Small intestine (tissue), 7 donors: ENCODE results near the gene LRRC28. TPM values are rescaled to one million over a fixed set of nuclear protein-coding genes. Genes with fewer than 3 reads are reported as not detected.
A peak's percentile ranks its signal among the peaks of the same experiment; 100 is the strongest.
"Not testable (repeated sequence)": the region's sequence is repeated elsewhere in the genome, so short reads cannot be mapped to it uniquely, and the experiment has no call there.

Experiments
- DNase-seq, 2 donors: peaks; one replicate each; pipeline versions ENCODE4 v3.0.0 to v3.0.0-alpha.2; 2013
- FAIRE-seq: peaks from 2 replicates; lab custom pipeline; 2012; peaks lifted over from hg19 to GRCh38; lab: Jason Lieb, UNC
- H3K27ac ChIP-seq, 3 donors: one replicate each; pipeline ENCODE4 v1.5.1; 2013; ENCODE audit warnings: low read length in 2 of 3, mild to moderate bottlenecking in 2 of 3, control low read depth in 1 of 3, inconsistent platforms in 1 of 3, low read depth in 1 of 3, moderate library complexity in 1 of 3
- H3K27me3 ChIP-seq, 3 donors: one replicate each; pipeline ENCODE4 v1.6.1; 2013; ENCODE audit warnings: low read length in 3 of 3, inconsistent platforms in 1 of 3; ENCODE audit not compliant: control insufficient read depth in 3 of 3, insufficient read depth in 3 of 3
- H3K36me3 ChIP-seq, 3 donors: one replicate each; pipeline ENCODE4 v1.6.1; 2013; ENCODE audit warnings: low read length in 3 of 3, inconsistent platforms in 1 of 3, low read depth in 1 of 3, mild to moderate bottlenecking in 1 of 3, moderate library complexity in 1 of 3; ENCODE audit not compliant: control insufficient read depth in 3 of 3, insufficient read depth in 2 of 3
- H3K4me1 ChIP-seq, 3 donors: one replicate each; pipeline ENCODE4 v1.6.1; 2013; ENCODE audit warnings: low read length in 2 of 3, inconsistent platforms in 1 of 3, low read depth in 1 of 3, mild to moderate bottlenecking in 1 of 3, moderate library complexity in 1 of 3; ENCODE audit not compliant: control insufficient read depth in 3 of 3, insufficient read depth in 2 of 3
- H3K4me3 ChIP-seq, 3 donors: one replicate each; pipeline ENCODE4 v1.5.1; 2013; ENCODE audit warnings: low read length in 3 of 3, control low read depth in 1 of 3, inconsistent platforms in 1 of 3, low read depth in 1 of 3, mild to moderate bottlenecking in 1 of 3, moderate library complexity in 1 of 3
- H3K9me3 ChIP-seq, 2 donors: one replicate each; pipeline ENCODE4 v1.6.1; 2013; ENCODE audit warnings: low read depth in 1 of 2, low read length in 1 of 2; ENCODE audit not compliant: control insufficient read depth in 2 of 2, insufficient read depth in 1 of 2
- WGBS, 3 donors: extraction: QIAGEN DNeasy Blood & Tissue Kit; methylation state at CpG; one replicate each; pipeline ENCODE4 v1.1.7; 2013; 5-methylcytosine and 5-hydroxymethylcytosine counted together
- polyA plus RNA-seq, 4 donors: library from polyadenylated mRNA; stranded (reverse) in 3 of 4; unstranded in 1 of 4; fragments of 200-250 nt in 3 of 4; fragments of 120-200 nt in 1 of 4; gene quantifications; one replicate each; pipeline versions ENCODE4 v1.2.1 to v1.2.3, GENCODE V29; 2013
- donor health status: healthy with polysubstance abuse.
- donor health status: control.
- donor health status: control.
- donor health status: Bipolar disorder and iron deficiency.
- donor health status: healthy.

Gene LRRC28
- polyA plus RNA-seq, 4 donors = 23.7 to 46.7 (median 36.9) TPM

GRCh38 chr15:99213187-99213811, 38.0 kb upstream of the LRRC28 start:
- no peaks in the 10 kb centered on the region for H3K27me3 ChIP-seq
- 0 to 10% (median 5%) methylated on average over 1 of the region's 1 CpG for WGBS, 3 donors
- no peaks in the 10 kb centered on the region for H3K9me3 ChIP-seq
- no peak overlapping the region for H3K27ac ChIP-seq
- no peak overlapping the region for H3K4me3 ChIP-seq
- H3K4me1 ChIP-seq = no peaks in the 10 kb centered on the region
- H3K36me3 ChIP-seq = peaks cover 0 to 10% (median 1%) of the 10 kb centered on the region in 3 donors
- FAIRE-seq (peak; percentile 67), DNase-seq (peak; percentile 68 to 76)

DNA sequence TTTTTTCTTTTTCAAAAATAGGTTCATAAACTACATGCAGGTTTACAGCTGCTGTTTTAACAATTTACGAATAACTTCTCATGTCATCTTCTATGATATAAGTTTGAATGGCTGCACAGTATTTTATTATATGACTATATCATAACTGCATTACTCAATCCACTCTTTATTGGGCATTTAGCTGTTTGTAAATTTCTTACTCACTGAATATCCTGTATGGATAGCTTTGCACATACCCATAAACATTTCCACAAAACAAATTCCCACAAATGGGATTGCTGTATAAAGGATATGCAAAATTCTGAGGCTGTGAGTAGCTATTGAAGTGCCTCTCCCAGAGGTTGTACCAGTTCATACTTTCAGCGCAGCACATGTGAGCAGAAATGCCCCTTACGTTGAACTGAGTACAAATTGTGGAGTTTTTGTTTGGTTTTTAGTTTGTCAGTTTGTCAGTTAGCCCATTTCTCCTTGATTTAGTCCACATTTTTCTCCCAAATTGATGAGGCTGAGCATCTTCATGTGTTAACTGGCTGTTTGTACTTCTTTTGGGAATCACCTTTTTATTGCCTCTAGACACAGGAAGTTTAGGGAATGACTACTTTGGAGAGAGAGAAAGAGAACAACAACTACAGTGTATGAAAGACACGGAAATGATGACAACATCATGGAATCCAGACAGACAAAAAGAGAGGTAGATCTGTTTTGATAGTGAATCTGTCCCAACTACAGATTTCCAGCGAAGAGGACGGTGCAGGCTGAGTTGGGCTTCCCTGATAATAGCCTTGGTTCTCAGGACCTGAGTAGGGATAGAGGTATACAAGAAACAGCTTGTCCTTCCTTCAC, 26.7 kb upstream of the LRRC28 start:
- Histone ChIP-seq H3K36me3 (peaks cover 0 to 23% (median 2%) of the 10 kb centered on the region in 3 donors), H3K4me1 (no peaks in the 10 kb centered on the region), H3K27me3 (no peaks in the 10 kb centered on the region), H3K27ac (no peak overlapping the region), H3K4me3 (no peak overlapping the region), H3K9me3 (no peaks in the 10 kb centered on the region)
- WGBS, 3 donors = 91 to 96% (median 95%) methylated on average over 6 of the region's 6 CpGs
- no peak for DNase-seq
- no peak for FAIRE-seq

DNA sequence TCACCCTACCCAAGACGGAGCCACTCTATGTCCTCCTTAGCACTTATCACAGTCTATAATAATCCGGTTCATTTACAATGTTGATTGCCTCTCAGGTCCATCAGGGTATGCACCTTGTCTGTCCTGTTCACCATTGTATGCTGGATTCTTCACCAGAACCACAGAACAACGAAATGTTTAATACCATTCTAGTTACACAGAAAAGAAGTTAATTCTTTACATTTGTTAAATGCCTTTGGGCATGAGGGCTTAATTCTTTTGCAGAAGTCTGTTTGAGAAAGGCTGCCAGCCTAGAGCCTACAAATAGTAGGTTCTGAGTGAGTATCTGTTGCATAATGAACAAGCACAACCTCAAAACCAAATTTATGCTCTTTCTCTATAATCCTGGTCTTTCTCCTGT, 24.5 kb upstream of the LRRC28 start:
- DNase-seq = no peak
- H3K4me3 ChIP-seq = no peak overlapping the region
- peaks cover 0 to 16% (median 2%) of the 10 kb centered on the region in 3 donors for H3K36me3 ChIP-seq
- H3K4me1 ChIP-seq = no peaks in the 10 kb centered on the region
- no peak overlapping the region for H3K27ac ChIP-seq
- no peaks in the 10 kb centered on the region for H3K9me3 ChIP-seq
- WGBS, 3 donors = 64 to 86% (median 64%) methylated on average over 3 of the region's 3 CpGs
- no peak for FAIRE-seq
- H3K27me3 ChIP-seq = no peaks in the 10 kb centered on the region

DNA sequence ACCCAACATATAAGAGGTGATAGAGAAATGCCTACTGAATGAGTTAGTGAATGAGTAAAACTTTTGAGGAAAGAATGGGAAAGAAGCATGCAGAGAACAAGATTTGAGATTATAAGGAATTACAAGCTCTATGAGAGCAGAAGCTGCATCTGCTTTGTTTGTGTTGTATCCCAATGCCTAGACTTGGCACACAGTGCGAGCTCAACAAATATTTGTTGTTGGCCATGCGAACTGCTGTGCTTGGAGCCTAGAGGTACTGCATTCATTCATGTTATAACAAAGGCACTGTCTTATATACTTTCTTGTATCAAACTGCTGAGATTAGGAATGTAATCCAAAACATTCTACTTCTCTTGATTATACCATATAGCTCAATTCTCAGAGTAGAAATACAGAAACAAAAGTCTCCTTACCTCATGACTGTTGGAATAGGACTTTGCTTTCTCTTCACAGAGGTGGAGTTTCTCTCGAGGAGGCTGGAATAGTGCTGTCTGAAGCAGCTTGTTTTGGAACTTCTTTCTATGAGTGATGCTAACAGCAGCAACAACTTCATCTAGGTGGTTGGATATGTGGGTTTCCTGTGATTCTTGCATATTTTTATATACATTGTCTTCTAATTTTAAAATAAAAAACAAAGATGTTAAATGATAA, 23.0 kb upstream of the LRRC28 start:
- H3K27ac ChIP-seq = no peak overlapping the region
- H3K4me1 ChIP-seq = no peaks in the 10 kb centered on the region
- FAIRE-seq (no peak), DNase-seq (no peak)
- peaks cover 0 to 14% (median 2%) of the 10 kb centered on the region in 3 donors for H3K36me3 ChIP-seq
- 71 to 93% (median 76%) methylated on average over 3 of the region's 3 CpGs for WGBS, 3 donors
- H3K27me3 ChIP-seq = no peaks in the 10 kb centered on the region
- no peak overlapping the region for H3K4me3 ChIP-seq
- H3K9me3 ChIP-seq = no peaks in the 10 kb centered on the region

DNA sequence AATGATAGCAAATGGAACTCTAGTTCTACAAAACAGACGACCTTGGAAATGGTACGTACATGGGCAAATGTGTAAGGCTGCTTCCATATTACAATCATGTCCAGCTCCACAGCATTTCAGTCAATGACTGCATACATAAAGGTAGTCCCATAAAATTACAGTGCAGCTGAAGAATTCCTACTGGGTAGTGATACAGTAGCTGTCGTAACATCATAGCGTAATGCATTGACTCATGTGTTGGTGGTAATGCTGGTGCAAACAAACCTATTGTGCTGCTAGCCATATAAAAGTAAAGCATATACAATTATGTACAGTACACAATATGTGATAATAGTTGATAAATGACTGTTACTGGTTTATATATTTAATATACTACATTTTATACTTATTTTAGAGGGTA, 20.4 kb upstream of the LRRC28 start:
- H3K36me3 ChIP-seq = peaks cover 0 to 10% (median 0%) of the 10 kb centered on the region in 3 donors
- DNase-seq (no peak), FAIRE-seq (no peak)
- no peak overlapping the region for H3K4me3 ChIP-seq
- no peaks in the 10 kb centered on the region for H3K9me3 ChIP-seq
- H3K27ac ChIP-seq = no peak overlapping the region
- WGBS, 3 donors = 96 to 99% (median 96%) methylated on average over 4 of the region's 4 CpGs
- H3K27me3 ChIP-seq = no peaks in the 10 kb centered on the region
- H3K4me1 ChIP-seq = no peaks in the 10 kb centered on the region

DNA sequence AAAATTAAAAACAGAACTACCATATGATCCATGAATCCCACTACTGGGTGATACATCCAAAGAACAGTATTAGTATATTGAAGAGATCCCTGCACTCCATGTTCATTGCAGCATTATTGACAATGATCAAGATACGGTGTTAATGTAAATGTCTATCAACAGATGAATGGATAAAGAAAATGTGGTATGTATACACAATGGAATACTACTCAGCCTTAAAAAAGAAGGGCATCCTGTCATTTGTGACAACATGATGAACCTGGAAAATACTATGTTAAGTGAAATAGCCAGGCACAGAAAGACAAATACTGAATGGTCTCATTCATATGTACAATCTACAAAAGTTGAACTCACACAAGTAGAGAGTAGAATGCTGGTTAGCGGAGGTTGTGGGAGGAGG, 18.5 kb upstream of the LRRC28 start:
- FAIRE-seq = no peak

DNA sequence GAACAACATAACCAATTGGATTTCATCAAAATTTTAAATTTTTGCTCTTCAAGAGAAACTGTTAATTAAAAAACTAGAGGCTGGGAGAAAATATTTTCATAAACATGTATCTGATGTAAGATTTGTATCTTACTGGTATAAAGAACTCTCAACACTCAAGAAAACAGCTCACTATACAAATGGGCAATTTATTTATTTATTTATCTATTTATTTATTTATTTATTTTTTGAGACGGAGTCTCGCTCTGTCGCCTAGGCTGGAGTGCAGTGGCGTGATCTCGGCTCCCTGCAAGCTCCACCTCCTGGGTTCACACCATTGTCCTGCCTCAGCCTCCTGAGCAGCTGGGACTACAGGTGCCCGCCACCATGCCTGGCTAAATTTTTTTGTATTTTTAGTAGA, 17.1 kb upstream of the LRRC28 start:
- not testable (repeated sequence) for H3K27ac ChIP-seq, H3K36me3 ChIP-seq, H3K27me3 ChIP-seq, DNase-seq, FAIRE-seq, H3K4me3 ChIP-seq, H3K4me1 ChIP-seq, H3K9me3 ChIP-seq
- WGBS, 3 donors = 95 to 98% (median 95%) methylated on average over 6 of the region's 6 CpGs

More for the DNA sequence above, 18.5 kb upstream of the LRRC28 start:
- 96 to 100% (median 99%) methylated on average over 2 of the region's 2 CpGs for WGBS, 3 donors
- DNase-seq = no peak
- no peak overlapping the region for H3K27ac ChIP-seq
- no peaks in the 10 kb centered on the region for H3K9me3 ChIP-seq
- H3K27me3 ChIP-seq = no peaks in the 10 kb centered on the region
- no peak overlapping the region for H3K4me3 ChIP-seq
- no peaks in the 10 kb centered on the region for H3K4me1 ChIP-seq
- peaks cover 0 to 5% (median 0%) of the 10 kb centered on the region in 3 donors for H3K36me3 ChIP-seq

DNA sequence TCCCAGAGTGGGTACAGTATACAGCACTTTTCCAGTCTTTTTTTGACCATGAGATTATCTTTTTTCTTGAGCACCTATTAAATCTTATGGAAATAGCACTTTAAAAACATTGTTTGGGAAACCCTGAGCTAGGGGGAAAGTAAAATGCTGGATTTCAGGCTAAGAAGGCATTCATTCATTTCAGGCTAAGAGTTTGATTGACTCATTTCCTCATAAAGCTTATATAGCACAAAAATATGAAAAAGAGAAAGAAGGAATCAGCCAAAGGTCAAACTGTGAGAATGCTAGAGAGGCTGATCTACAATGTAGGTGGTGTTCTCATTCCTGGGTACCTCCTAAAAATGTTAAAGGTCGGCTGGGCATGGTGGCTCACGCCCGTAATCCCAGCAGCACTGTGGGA, 12.4 kb upstream of the LRRC28 start:
- H3K4me1 ChIP-seq = no peaks in the 10 kb centered on the region
- DNase-seq (no peak), FAIRE-seq (no peak)
- 88 to 96% (median 94%) methylated on average over 3 of the region's 3 CpGs for WGBS, 3 donors
- H3K27me3 ChIP-seq = no peaks in the 10 kb centered on the region
- H3K4me3 ChIP-seq = no peak overlapping the region
- peaks cover 0 to 13% (median 0%) of the 10 kb centered on the region in 3 donors for H3K36me3 ChIP-seq
- H3K27ac ChIP-seq = no peak overlapping the region
- H3K9me3 ChIP-seq = no peaks in the 10 kb centered on the region
